GM21786 (cell line): Measurements from ENCODE around the gene CMPK1.

Source experiments
- ATAC-seq: cut with Tn5 transposase; IDR thresholded peaks from one replicate; pipeline ENCODE4 v1.9.1; 2021; ENCODE audit not compliant: unreplicated experiment

Gene CMPK1

GRCh38 chr1:47393141-47393540 lies 59.6 kb downstream of the CMPK1 start:
- no peak for ATAC-seq

DNA sequence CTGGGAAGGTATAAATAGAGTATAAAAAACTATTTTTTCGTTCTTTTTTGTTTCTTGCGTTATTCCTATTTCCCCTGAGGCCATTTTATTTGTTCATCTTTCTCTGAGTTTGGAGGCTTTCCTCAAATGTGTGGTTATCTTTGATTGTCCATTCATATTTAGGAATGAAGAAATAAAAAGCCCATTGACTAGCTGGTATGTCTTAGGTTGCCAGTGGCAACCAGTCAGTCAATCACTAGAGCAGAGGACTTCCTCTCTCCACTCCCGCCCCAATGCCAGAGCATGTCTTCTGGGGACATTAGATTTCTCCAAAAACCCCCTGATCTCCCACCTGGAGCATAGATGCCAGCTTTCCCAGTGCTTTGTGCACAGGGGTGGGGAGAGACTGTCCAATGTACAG lies 61.8 kb downstream of the CMPK1 start:
- no peak for ATAC-seq

- ATAC-seq = no peak
Measured at GRCh38 chr1:47396671-47397196, 63.1 kb downstream of the CMPK1 start.

DNA sequence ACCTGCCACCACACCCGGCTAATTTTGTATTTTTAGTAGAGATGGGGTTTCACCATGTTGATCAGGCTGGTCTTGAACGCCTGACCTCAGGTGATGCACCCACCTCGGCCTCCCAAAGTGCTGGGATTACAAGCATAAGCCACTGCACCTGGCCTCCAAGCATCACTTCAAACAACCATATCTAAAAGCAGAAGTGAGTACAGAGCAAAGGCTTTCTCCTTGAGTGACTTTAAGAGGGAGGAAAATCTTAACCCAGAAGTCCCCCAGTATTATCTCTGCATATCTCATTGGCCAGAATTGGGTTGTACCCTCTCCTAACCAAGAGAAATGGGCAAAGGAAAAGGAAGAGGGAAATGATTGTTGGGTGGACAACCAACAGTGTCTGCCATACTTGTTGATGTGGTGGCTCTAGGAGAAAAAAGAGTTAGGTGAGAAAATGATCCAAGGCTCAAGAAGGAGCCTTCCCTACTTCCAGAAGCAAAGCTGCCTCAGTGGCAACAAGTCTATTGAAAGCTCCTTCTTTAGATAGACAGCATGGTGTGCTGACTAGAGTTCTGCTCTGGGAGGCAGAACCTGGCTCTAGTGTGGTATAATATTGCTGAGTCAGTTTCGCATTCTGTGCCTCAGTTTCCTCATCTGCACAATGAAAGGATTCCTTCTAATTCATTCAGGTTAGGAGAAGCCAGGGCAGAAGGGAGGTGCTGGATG lies 65.7 kb downstream of the CMPK1 start:
- no peak for ATAC-seq

DNA sequence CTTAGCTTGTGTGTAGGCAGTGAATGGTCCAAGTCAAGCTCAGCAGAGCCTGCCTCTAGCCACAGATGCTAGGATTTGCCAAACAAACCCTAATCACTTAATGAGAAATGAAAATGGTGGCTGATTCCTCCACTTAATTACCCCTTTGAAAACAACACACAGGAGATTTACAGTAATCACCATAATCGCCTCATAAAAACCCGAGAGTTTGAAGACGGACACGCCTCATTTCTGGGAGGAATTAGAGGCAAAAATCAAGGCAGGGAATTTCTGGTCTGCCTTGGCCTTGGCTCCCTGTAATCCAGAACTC lies 66.2 kb downstream of the CMPK1 start:
- ATAC-seq = no peak

- ATAC-seq = no peak
Measured at GRCh38 chr1:47401761-47402160, 68.2 kb downstream of the CMPK1 start.

- ATAC-seq = no peak
Measured at GRCh38 chr1:47402591-47402990, 69.0 kb downstream of the CMPK1 start.

GRCh38 chr1:47403321-47403910 lies 69.8 kb downstream of the CMPK1 start:
- ATAC-seq = no peak

GRCh38 chr1:47405697-47406096 lies 72.1 kb downstream of the CMPK1 start:
- ATAC-seq = no peak

- ATAC-seq = no peak
Measured at GRCh38 chr1:47406966-47407365, 73.4 kb downstream of the CMPK1 start.

GRCh38 chr1:47407481-47407880 lies 73.9 kb downstream of the CMPK1 start:
- ATAC-seq = no peak

- no peak for ATAC-seq
Measured at GRCh38 chr1:47409311-47410067, 75.9 kb downstream of the CMPK1 start.

GRCh38 chr1:47410068-47410455 lies 76.5 kb downstream of the CMPK1 start:
- ATAC-seq = no peak

GRCh38 chr1:47411436-47411835 lies 77.8 kb downstream of the CMPK1 start:
- no peak for ATAC-seq

- no peak for ATAC-seq
Measured at GRCh38 chr1:47412437-47412836, 78.8 kb downstream of the CMPK1 start.

DNA sequence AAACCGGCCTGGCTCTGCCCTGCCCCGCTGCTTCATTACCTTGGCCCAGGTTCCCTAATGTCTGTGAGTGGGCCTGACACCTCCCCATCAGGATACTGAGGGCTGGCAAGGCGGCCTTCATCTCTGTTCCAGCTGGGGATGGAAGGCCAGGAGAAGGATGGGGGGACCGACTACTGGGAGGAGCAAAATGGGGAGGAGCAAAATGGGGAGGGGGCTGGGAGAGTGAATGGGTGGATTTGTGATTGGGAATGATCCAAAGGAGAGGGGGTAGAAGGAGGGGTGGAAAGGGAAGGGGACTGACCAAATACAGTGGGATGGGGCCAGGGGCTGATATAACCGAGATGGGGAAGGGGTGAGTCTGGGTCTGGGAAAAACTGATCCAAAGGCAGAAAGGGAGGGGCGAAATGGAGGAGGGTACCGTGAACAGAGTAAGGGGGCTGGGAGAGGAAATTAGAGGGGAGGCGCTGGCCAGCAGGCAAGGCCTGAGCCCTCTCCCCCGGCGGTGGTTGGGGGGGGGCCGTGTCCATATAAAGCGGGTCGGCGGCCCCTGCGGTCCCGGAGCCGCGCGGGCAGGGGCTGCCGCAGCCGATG lies 82.2 kb downstream of the CMPK1 start, which contains the start of gene FOXE3:
Gene FOXE3, plus strand, starts transcription at position 558 of the 591 bp plus-strand sequence. Its CDS starts 31 bp downstream, at position 589.
- ATAC-seq = no peak

DNA sequence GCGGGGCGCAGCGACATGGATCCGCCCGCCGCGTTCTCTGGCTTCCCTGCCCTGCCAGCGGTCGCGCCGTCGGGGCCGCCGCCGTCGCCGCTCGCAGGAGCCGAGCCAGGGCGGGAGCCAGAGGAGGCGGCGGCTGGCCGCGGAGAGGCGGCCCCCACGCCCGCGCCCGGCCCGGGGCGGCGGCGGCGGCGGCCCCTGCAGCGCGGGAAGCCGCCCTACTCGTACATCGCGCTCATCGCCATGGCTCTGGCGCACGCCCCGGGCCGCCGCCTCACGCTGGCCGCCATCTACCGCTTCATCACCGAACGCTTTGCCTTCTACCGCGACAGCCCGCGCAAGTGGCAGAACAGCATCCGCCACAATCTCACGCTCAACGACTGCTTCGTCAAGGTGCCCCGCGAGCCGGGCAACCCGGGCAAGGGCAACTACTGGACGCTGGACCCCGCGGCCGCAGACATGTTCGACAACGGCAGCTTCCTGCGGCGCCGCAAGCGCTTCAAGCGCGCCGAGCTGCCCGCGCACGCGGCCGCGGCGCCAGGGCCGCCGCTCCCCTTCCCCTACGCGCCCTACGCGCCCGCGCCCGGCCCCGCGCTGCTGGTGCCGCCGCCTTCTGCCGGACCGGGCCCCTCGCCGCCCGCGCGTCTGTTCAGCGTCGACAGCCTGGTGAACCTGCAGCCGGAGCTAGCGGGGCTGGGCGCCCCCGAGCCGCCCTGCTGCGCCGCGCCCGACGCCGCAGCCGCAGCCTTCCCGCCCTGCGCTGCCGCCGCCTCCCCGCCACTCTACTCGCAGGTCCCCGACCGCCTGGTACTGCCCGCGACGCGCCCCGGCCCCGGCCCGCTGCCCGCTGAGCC lies 83.0 kb downstream of the CMPK1 start:
- ATAC-seq = no peak

DNA sequence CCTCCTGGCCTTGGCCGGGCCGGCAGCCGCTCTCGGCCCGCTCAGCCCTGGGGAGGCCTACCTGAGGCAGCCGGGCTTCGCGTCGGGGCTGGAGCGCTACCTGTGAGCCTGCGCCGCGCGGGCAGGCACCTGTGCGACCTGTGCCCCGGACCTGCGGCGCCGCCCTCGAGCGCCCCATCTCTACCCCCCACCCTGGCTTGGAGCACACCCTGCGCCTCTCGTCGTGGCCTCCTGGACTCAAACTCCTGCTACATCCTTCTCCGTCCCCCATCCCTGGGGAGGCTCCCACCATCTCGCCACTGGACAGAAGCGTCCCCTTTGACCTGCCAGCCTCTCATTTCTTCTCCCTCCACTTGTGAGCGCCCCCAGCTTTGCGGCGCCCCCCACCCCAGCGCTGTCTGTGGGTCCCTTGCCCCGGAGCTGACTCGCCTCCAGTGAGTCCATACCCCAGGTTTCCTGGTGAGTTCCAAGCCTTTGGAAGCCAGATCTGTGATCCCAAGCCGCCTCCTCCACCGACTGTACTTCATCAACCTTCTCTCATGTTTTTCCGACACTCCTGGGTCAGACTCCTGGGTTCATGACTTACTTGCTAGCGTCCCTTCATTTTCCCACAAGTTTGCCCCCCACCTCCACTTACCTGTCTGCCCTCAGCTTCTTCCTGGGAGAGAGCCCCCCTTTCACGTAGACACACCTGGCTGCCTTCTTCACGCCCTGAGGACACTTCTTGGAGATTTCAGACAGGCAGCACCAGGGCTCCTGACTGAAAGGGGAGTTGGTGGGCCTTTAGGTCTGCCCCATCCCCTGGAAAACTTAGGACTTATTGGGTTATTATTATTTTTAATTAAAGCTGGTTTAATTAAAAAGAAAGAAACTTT lies 83.8 kb downstream of the CMPK1 start:
- no peak for ATAC-seq

DNA sequence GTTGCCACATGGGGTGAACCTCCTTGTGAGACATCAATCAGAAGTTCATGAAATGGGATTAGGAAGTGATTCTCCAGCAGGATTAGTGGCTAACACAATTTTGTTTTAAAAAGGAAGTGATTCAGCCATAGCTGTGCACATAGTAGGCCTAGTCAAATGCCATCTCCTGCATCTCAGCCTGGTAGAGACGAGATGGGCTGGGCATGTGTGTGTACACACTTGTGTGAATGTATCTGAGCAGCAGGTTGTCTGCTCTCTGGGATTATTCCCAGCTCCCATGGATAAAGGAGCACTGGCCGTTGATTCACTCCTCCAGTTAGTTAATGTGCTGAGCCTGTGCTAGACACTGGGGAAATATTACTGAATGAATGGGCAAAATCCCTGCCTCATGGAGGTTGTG lies 84.5 kb downstream of the CMPK1 start:
- no peak for ATAC-seq
